Daoy (cell line): ENCODE results near the gene TP53BP1. TPM values are rescaled to one million over a fixed set of nuclear protein-coding genes. Genes with fewer than 3 reads are reported as not detected.
A peak's percentile ranks its signal among the peaks of the same experiment; 100 is the strongest.

Experiments
- DNase-seq: peaks from one replicate; pipeline ENCODE4 v3.0.0-alpha.2; 2015; ENCODE audit warnings: low read depth
- total RNA-seq: library from RNA; depleted of rRNA; stranded (reverse); fragments of >200 nt; shearing (Covaris generic); gene quantifications from 2 replicates; pipeline ENCODE4 v1.2.3, GENCODE V29; 2014

TP53BP1 gene
- total RNA-seq, 1 experiment from 2014 or later, result 30.6 TPM

GRCh38 chr15:43489191-43489590 lies 3.8 kb downstream of the TP53BP1 start:
- no peak for DNase-seq

GRCh38 chr15:43488790-43489189 lies 4.2 kb downstream of the TP53BP1 start:
- no peak for DNase-seq

GRCh38 chr15:43487271-43487895 lies 5.6 kb downstream of the TP53BP1 start:
- no peak for DNase-seq

- DNase-seq, result no peak
These were observed 8.5 kb downstream of the TP53BP1 start for GRCh38 chr15:43484455-43484854.

- DNase-seq, result no peak
These were observed 9.4 kb downstream of the TP53BP1 start for GRCh38 chr15:43483297-43484128.

GRCh38 chr15:43473885-43474284 lies 19.1 kb downstream of the TP53BP1 start:
- no peak for DNase-seq

- no peak for DNase-seq
These were observed 21.0 kb downstream of the TP53BP1 start for GRCh38 chr15:43471975-43472374.

- peak; percentile 14 for DNase-seq
These were observed 23.1 kb downstream of the TP53BP1 start for GRCh38 chr15:43469867-43470266.

GRCh38 chr15:43465100-43465499 lies 27.9 kb downstream of the TP53BP1 start:
- DNase-seq, result no peak

- DNase-seq, result no peak
These were observed 29.0 kb downstream of the TP53BP1 start for GRCh38 chr15:43463998-43464397.

- no peak for DNase-seq
These were observed 29.4 kb downstream of the TP53BP1 start for GRCh38 chr15:43463507-43463906.

GRCh38 chr15:43449981-43450380 lies 43.0 kb downstream of the TP53BP1 start:
- no peak for DNase-seq

- DNase-seq, result no peak
These were observed 46.6 kb downstream of the TP53BP1 start for GRCh38 chr15:43446344-43446743.

- DNase-seq, result peak; percentile 34
These were observed 51.6 kb downstream of the TP53BP1 start for GRCh38 chr15:43441316-43441715.

- peak; percentile 91 for DNase-seq
These were observed 52.2 kb downstream of the TP53BP1 start for GRCh38 chr15:43440721-43441281.

- DNase-seq, result no peak
These were observed 53.7 kb downstream of the TP53BP1 start for GRCh38 chr15:43439268-43439667.

GRCh38 chr15:43436395-43436794 lies 56.6 kb downstream of the TP53BP1 start:
- no peak for DNase-seq

GRCh38 chr15:43434446-43434845 lies 58.5 kb downstream of the TP53BP1 start:
- no peak for DNase-seq

GRCh38 chr15:43433661-43434303 lies 59.2 kb downstream of the TP53BP1 start:
- no peak for DNase-seq

GRCh38 chr15:43433165-43433564 lies 59.8 kb downstream of the TP53BP1 start:
- no peak for DNase-seq

GRCh38 chr15:43429687-43430086 lies 63.3 kb downstream of the TP53BP1 start:
- DNase-seq, result no peak

- no peak for DNase-seq
These were observed 69.2 kb downstream of the TP53BP1 start for GRCh38 chr15:43423793-43424192.
